GM23248 (cell line): ENCODE data around the gene INAFM1. TPM values are rescaled to one million over a fixed set of nuclear protein-coding genes. Genes with fewer than 3 reads are reported as not detected.

Source experiments
- DNase-seq: peaks from one replicate; pipeline ENCODE4 v3.0.0-alpha.2; 2015
- H2AFZ ChIP-seq: fragments of 200-600 bp; sonication (generic); 2 replicates; pipeline ENCODE4 v1.6.1; 2016; ENCODE audit warnings: antibody characterized with exemption
- H3F3A ChIP-seq: fragments of 200-600 bp; sonication (generic); 2 replicates; pipeline ENCODE4 v1.6.1; 2016; ENCODE audit warnings: mild to moderate bottlenecking, antibody characterized with exemption, mixed run types; ENCODE audit not compliant: insufficient read depth
- H3K27ac ChIP-seq: fragments of 200-600 bp; sonication (generic); 2 replicates; pipeline ENCODE4 v1.5.1; 2016; ENCODE audit warnings: mild to moderate bottlenecking
- H3K27me3 ChIP-seq: fragments of 200-600 bp; sonication (generic); replicated peaks from 2 replicates; pipeline ENCODE4 v1.6.1; 2016; ENCODE audit warnings: mild to moderate bottlenecking; ENCODE audit not compliant: insufficient read depth
- H3K36me3 ChIP-seq: fragments of 200-600 bp; sonication (generic); 2 replicates; pipeline ENCODE4 v1.6.1; 2016; ENCODE audit warnings: low read depth, mild to moderate bottlenecking
- H3K4me1 ChIP-seq: fragments of 200-600 bp; sonication (generic); 2 replicates; pipeline ENCODE4 v1.6.1; 2016; ENCODE audit warnings: mild to moderate bottlenecking; ENCODE audit not compliant: insufficient read depth
- H3K4me2 ChIP-seq: fragments of 200-600 bp; sonication (generic); one replicate; pipeline ENCODE4 v1.6.1; 2016; ENCODE audit warnings: mild to moderate bottlenecking; ENCODE audit not compliant: unreplicated experiment
- H3K4me3 ChIP-seq: fragments of 200-600 bp; sonication (generic); 2 replicates; pipeline ENCODE4 v1.5.1; 2016; ENCODE audit warnings: mild to moderate bottlenecking
- H3K79me2 ChIP-seq: fragments of 200-600 bp; sonication (generic); 2 replicates; pipeline ENCODE4 v1.6.1; 2016; ENCODE audit warnings: mild to moderate bottlenecking; ENCODE audit not compliant: insufficient read depth
- H3K9ac ChIP-seq: fragments of 200-600 bp; sonication (generic); 2 replicates; pipeline ENCODE4 v1.6.1; 2016; ENCODE audit warnings: mild to moderate bottlenecking
- H3K9me2 ChIP-seq: fragments of 200-600 bp; sonication (generic); 2 replicates; pipeline ENCODE4 v1.6.1; 2016; ENCODE audit warnings: mixed run types, mild to moderate bottlenecking, moderate library complexity; ENCODE audit not compliant: insufficient read depth
- H3K9me3 ChIP-seq: fragments of 200-600 bp; sonication (generic); one replicate; pipeline ENCODE4 v1.6.1; 2017; ENCODE audit warnings: low read depth
- H4K20me1 ChIP-seq: fragments of 200-600 bp; sonication (generic); 2 replicates; pipeline ENCODE4 v1.6.0; 2016; ENCODE audit not compliant: insufficient read depth
- EZH2 ChIP-seq: fragments of 200-600 bp; sonication (generic); IDR thresholded peaks from 2 replicates; pipeline ENCODE4 v1.6.1; 2018; ENCODE audit warnings: antibody characterized with exemption, mild to moderate bottlenecking; ENCODE audit not compliant: insufficient read depth, poor library complexity, severe bottlenecking
- EZH2phosphoT487 ChIP-seq: fragments of 200-600 bp; sonication (generic); IDR thresholded peaks from 2 replicates; pipeline ENCODE4 v1.6.1; 2018; ENCODE audit warnings: antibody characterized with exemption, moderate library complexity, mild to moderate bottlenecking, low read depth; ENCODE audit not compliant: insufficient read depth
- WGBS, 2 experiments: methylation state at CpG; one replicate each; pipeline ENCODE4 v1.1.6; 2015 to 2017; ENCODE audit warnings: low lambda C conversion rate in 2 of 2, low coverage in 1 of 2; ENCODE audit errors: missing lambda C conversion rate in 2 of 2; 5-methylcytosine and 5-hydroxymethylcytosine counted together
- in situ Hi-C: fragments of 300-500 bp; cut with MboI; formaldehyde crosslinking; loops from 2 replicates; pipeline ENCODE4 v1.15.0; 2020
- microRNA counts: library from miRNA; unstranded; fragments of <30 nt; microRNA quantifications from one replicate; lab custom pipeline; 2016
- microRNA-seq: library from miRNA; unstranded; fragments of <30 nt; microRNA quantifications from one replicate; pipeline ENCODE4, GENCODE V29; 2016; ENCODE audit warnings: borderline number of aligned reads
- polyA plus RNA-seq: library from polyadenylated mRNA; unstranded; fragments of >200 nt; fragmentation: Nextera tagmentation; extraction: Ambion mirVana; gene quantifications from 2 replicates; pipeline ENCODE4 v1.2.1, GENCODE V29; 2016
- small RNA-seq: library from RNA; depleted of rRNA; stranded (forward); fragments of <200 nt; gene quantifications from one replicate; pipeline ENCODE3, GENCODE V24; 2014; ENCODE audit warnings: low read depth, low replicate concordance
- total RNA-seq: library from RNA; depleted of rRNA; stranded (reverse); fragments of >200 nt; shearing (Covaris generic); gene quantifications from 2 replicates; pipeline ENCODE4 v1.2.3, GENCODE V29; 2014; rRNA removed

INAFM1 gene
- total and polyA plus RNA-seq, 2 experiments from 2014 or later: 5.2 to 14.1 TPM

- no peaks in the 10 kb centered on the region for H3K27me3 ChIP-seq
- H2AFZ ChIP-seq: no peak overlapping the region
- H3K27ac ChIP-seq: no peak overlapping the region
- no peaks in the 10 kb centered on the region for H3F3A ChIP-seq
- no peaks in the 10 kb centered on the region for H3K79me2 ChIP-seq
- in situ Hi-C loops: no loop called here
- DNase-seq: no peak
- H3K9me2 ChIP-seq: no peaks in the 10 kb centered on the region
- H3K4me1 ChIP-seq: no peaks in the 10 kb centered on the region
- no peaks in the 10 kb centered on the region for H3K9me3 ChIP-seq
- H3K9ac ChIP-seq: no peak overlapping the region
- WGBS, 2 experiments: 42% methylated on average over 1 of the region's 1 CpG
- H3K4me2 ChIP-seq: no peak overlapping the region
- H3K4me3 ChIP-seq: no peak overlapping the region
- no peak for TF ChIP-seq EZH2
- H4K20me1 ChIP-seq: no peaks in the 10 kb centered on the region
- no peaks in the 10 kb centered on the region for H3K36me3 ChIP-seq
These were observed 46.9 kb downstream of the INAFM1 start for GRCh38 chr19:47321630-47322029.

DNA sequence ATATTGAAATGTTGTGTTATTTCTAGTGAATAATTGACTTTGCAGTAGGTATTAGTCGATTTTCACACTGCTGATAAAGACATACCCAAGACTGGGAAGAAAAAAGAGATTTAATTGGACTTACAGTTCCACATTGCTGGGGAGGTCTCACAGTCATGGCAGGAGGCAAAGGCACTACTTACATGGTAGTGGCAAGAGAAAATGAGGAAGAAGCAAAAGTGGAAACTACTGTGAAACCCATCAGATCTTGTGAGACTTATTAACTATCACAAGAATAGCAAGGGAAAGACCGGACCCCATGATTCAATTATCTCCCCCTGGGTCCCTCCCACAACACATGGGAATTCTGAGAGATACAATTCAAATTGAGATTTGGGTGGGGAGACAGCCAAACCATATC lies 47.4 kb downstream of the INAFM1 start:
- H3K27me3 ChIP-seq: no peaks in the 10 kb centered on the region
- no peak for DNase-seq
- H3K9ac ChIP-seq: no peak overlapping the region
- no peak overlapping the region for H3K4me2 ChIP-seq
- no peaks in the 10 kb centered on the region for H3F3A ChIP-seq
- H2AFZ ChIP-seq: no peak overlapping the region
- in situ Hi-C loops: no loop called here
- H3K9me3 ChIP-seq: no peaks in the 10 kb centered on the region
- no peaks in the 10 kb centered on the region for H3K36me3 ChIP-seq
- H3K4me3 ChIP-seq: no peak overlapping the region
- H3K27ac ChIP-seq: no peak overlapping the region
- H4K20me1 ChIP-seq: no peaks in the 10 kb centered on the region
- 64 to 77% methylated on average over 2 of the region's 2 CpGs for WGBS, 2 experiments
- H3K79me2 ChIP-seq: no peaks in the 10 kb centered on the region
- no peaks in the 10 kb centered on the region for H3K9me2 ChIP-seq
- no peak for TF ChIP-seq EZH2phosphoT487
- TF ChIP-seq EZH2: no peak
- H3K4me1 ChIP-seq: no peaks in the 10 kb centered on the region

GRCh38 chr19:47323409-47323808 lies 48.7 kb downstream of the INAFM1 start:
- in situ Hi-C loops: no loop called here
- Histone ChIP-seq H2AFZ (no peak overlapping the region), H3K27me3 (no peaks in the 10 kb centered on the region), H3F3A (no peaks in the 10 kb centered on the region), H3K79me2 (no peaks in the 10 kb centered on the region), H3K9me3 (no peaks in the 10 kb centered on the region), H3K4me2 (no peak overlapping the region), H3K36me3 (no peaks in the 10 kb centered on the region), H3K27ac (no peak overlapping the region), H3K4me3 (no peak overlapping the region), H3K9me2 (no peaks in the 10 kb centered on the region), H3K9ac (no peak overlapping the region), H3K4me1 (no peaks in the 10 kb centered on the region), H4K20me1 (no peaks in the 10 kb centered on the region)
- DNase-seq: no peak
- 75 to 85% methylated on average over 8 of the region's 8 CpGs for WGBS, 2 experiments
- TF ChIP-seq EZH2phosphoT487 (no peak), EZH2 (no peak)

GRCh38 chr19:47323872-47324271 lies 49.2 kb downstream of the INAFM1 start:
- Histone ChIP-seq H3K9me3 (no peaks in the 10 kb centered on the region), H3F3A (no peaks in the 10 kb centered on the region), H3K9me2 (no peaks in the 10 kb centered on the region), H3K79me2 (no peaks in the 10 kb centered on the region), H3K4me1 (no peaks in the 10 kb centered on the region), H4K20me1 (no peaks in the 10 kb centered on the region), H3K36me3 (no peaks in the 10 kb centered on the region), H3K9ac (no peak overlapping the region), H3K27ac (no peak overlapping the region), H3K4me2 (no peak overlapping the region), H3K4me3 (no peak overlapping the region), H3K27me3 (no peaks in the 10 kb centered on the region), H2AFZ (no peak overlapping the region)
- WGBS, 2 experiments: 86 to 91% methylated on average over 12 of the region's 12 CpGs
- no peak for DNase-seq
- TF ChIP-seq EZH2 (no peak), EZH2phosphoT487 (no peak)
- in situ Hi-C loops: no loop called here

GRCh38 chr19:47324502-47324901 lies 49.8 kb downstream of the INAFM1 start:
- H3K27ac ChIP-seq: no peak overlapping the region
- no peak for TF ChIP-seq EZH2
- TF ChIP-seq EZH2phosphoT487: no peak
- H3K9ac ChIP-seq: no peak overlapping the region
- no peaks in the 10 kb centered on the region for H4K20me1 ChIP-seq
- no peak overlapping the region for H2AFZ ChIP-seq
- no peak for DNase-seq
- no peaks in the 10 kb centered on the region for H3K79me2 ChIP-seq
- in situ Hi-C loops: no loop called here
- WGBS, 2 experiments: 66 to 67% methylated on average over 9 of the region's 9 CpGs
- no peaks in the 10 kb centered on the region for H3K9me3 ChIP-seq
- H3F3A ChIP-seq: no peaks in the 10 kb centered on the region
- H3K9me2 ChIP-seq: no peaks in the 10 kb centered on the region
- H3K36me3 ChIP-seq: no peaks in the 10 kb centered on the region
- no peak overlapping the region for H3K4me3 ChIP-seq
- H3K4me2 ChIP-seq: no peak overlapping the region
- no peaks in the 10 kb centered on the region for H3K4me1 ChIP-seq
- H3K27me3 ChIP-seq: no peaks in the 10 kb centered on the region

MicroRNAs within 50 kb of the gene (microRNA counts, 767-probe panel; counts per million panel counts)
- 447 counts per million, percentile 86 among the panel's probes with 10 or more counts for microRNA hsa-miR-3190-5p (lab: Ali Mortazavi, UCI)

Small RNAs within 50 kb of the gene (microRNA-seq; reads per million reads assigned to microRNA genes)
- not detected for gene MIR3190
- gene MIR3191: not detected

Small RNAs within 50 kb of the gene (small RNA-seq; reads per million reads assigned to genes)
- not detected for gene MIR3190

Other genes with a start within 250 kb of the INAFM1 start
- 21.7 and 23.8 TPM in 2 replicates for gene TMEM160, start 226.3 kb upstream of the INAFM1 start, total RNA-seq
- 57.8 and 64.1 TPM in 2 replicates for gene TMEM160, start 226.3 kb upstream of the INAFM1 start, polyA plus RNA-seq
- 9.1 and 9.9 TPM in 2 replicates for gene ZC3H4, start 161.1 kb upstream of the INAFM1 start, total RNA-seq
- gene ZC3H4, start 161.1 kb upstream of the INAFM1 start, polyA plus RNA-seq: 6.0 and 7.0 TPM in 2 replicates
- 132 and 177 TPM in 2 replicates for gene SAE1, start 144.1 kb upstream of the INAFM1 start, total RNA-seq
- 143 and 154 TPM in 2 replicates for gene SAE1, start 144.1 kb upstream of the INAFM1 start, polyA plus RNA-seq
- gene BBC3, start 43.7 kb upstream of the INAFM1 start, total RNA-seq: 11.9 and 14.6 TPM in 2 replicates
- 6.2 and 6.3 TPM in 2 replicates for gene BBC3, start 43.7 kb upstream of the INAFM1 start, polyA plus RNA-seq
- gene CCDC9, start 18.4 kb upstream of the INAFM1 start, total RNA-seq: 7.3 and 11.1 TPM in 2 replicates
- gene CCDC9, start 18.4 kb upstream of the INAFM1 start, polyA plus RNA-seq: 4.1 and 5.8 TPM in 2 replicates
- 0.51 TPM in 1 of 2 replicates, not detected in the other for gene C5AR1, start 35.0 kb downstream of the INAFM1 start, total RNA-seq
- 0.10 and 0.46 TPM in 2 replicates for gene C5AR1, start 35.0 kb downstream of the INAFM1 start, polyA plus RNA-seq
- 1.3 and 1.9 TPM in 2 replicates for gene C5AR2, start 57.3 kb downstream of the INAFM1 start, total RNA-seq
- gene C5AR2, start 57.3 kb downstream of the INAFM1 start, polyA plus RNA-seq: 0.03 and 0.29 TPM in 2 replicates
- gene DHX34, start 74.4 kb downstream of the INAFM1 start, total RNA-seq: 11.0 and 13.2 TPM in 2 replicates
- 7.7 TPM in 2 replicates for gene DHX34, start 74.4 kb downstream of the INAFM1 start, polyA plus RNA-seq
- 51.5 and 56.1 TPM in 2 replicates for gene MEIS3, start 144.6 kb downstream of the INAFM1 start, total RNA-seq
- gene MEIS3, start 144.6 kb downstream of the INAFM1 start, polyA plus RNA-seq: 17.6 and 20.1 TPM in 2 replicates
- 0.38 TPM in 1 of 2 replicates, not detected in the other for gene SLC8A2, start 197.0 kb downstream of the INAFM1 start, total RNA-seq
- gene SLC8A2, start 197.0 kb downstream of the INAFM1 start, polyA plus RNA-seq: 0.11 TPM in 1 of 2 replicates, not detected in the other
- gene KPTN, start 209.3 kb downstream of the INAFM1 start, total RNA-seq: 3.1 and 18.3 TPM in 2 replicates
- 7.2 and 9.6 TPM in 2 replicates for gene KPTN, start 209.3 kb downstream of the INAFM1 start, polyA plus RNA-seq
- 94.1 and 110 TPM in 2 replicates for gene NAPA, start 240.2 kb downstream of the INAFM1 start, total RNA-seq
- 183 and 187 TPM in 2 replicates for gene NAPA, start 240.2 kb downstream of the INAFM1 start, polyA plus RNA-seq